Natural killer cell (primary cell): ENCODE data around the gene KSR2. TPM values are rescaled to one million over a fixed set of nuclear protein-coding genes. Genes with fewer than 3 reads are reported as not detected.

Source experiments
- ATAC-seq, 3 donors: fragments of 150-1000 bp in 2 of 3; fragments of 200-7000 bp in 1 of 3; cut with Tn5 transposase; 1 replicate in 1 of 3; 2 replicates in 2 of 3; pipeline ENCODE4 v1.10.0; 2021; ENCODE audit warnings: mild to moderate bottlenecking in 2 of 3, moderate library complexity in 2 of 3
- DNase-seq, 2 donors: peaks; one replicate each; pipeline versions ENCODE4 v3.0.0 to v3.0.0-alpha.2; 2013 to 2021; ENCODE audit warnings: mixed read lengths in 1 of 2
- H3K27ac ChIP-seq: one replicate; pipeline ENCODE4 v1.5.1; 2013; ENCODE audit warnings: mild to moderate bottlenecking, low read length
- H3K27me3 ChIP-seq: one replicate; pipeline ENCODE4 v1.6.1; 2013; ENCODE audit warnings: low read length; ENCODE audit not compliant: control insufficient read depth, insufficient read depth
- H3K36me3 ChIP-seq: one replicate; pipeline ENCODE4 v1.6.1; 2013; ENCODE audit warnings: low read length; ENCODE audit not compliant: control insufficient read depth, insufficient read depth
- H3K4me1 ChIP-seq: one replicate; pipeline ENCODE4 v1.6.1; 2013; ENCODE audit warnings: low read length; ENCODE audit not compliant: control insufficient read depth, insufficient read depth
- H3K4me3 ChIP-seq: one replicate; pipeline ENCODE4 v1.5.1; 2013; ENCODE audit warnings: low read length
- H3K9me3 ChIP-seq: one replicate; pipeline ENCODE4 v1.6.1; 2013; ENCODE audit warnings: low read length; ENCODE audit not compliant: control insufficient read depth, insufficient read depth
- H3K27ac Mint-ChIP-seq, 2 donors: one replicate each; pipeline ENCODE4 v1.8.0; 2022; ENCODE audit warnings: mild to moderate bottlenecking in 2 of 2, mixed read lengths in 2 of 2, moderate library complexity in 1 of 2
- H3K27me3 Mint-ChIP-seq, 2 donors: one replicate each; pipeline ENCODE4 v1.8.0; 2022; ENCODE audit warnings: low read depth in 2 of 2, mixed read lengths in 2 of 2
- H3K36me3 Mint-ChIP-seq: one replicate; pipeline ENCODE4 v1.8.0; 2022; ENCODE audit warnings: mixed read lengths
- H3K4me1 Mint-ChIP-seq, 2 donors: one replicate each; pipeline ENCODE4 v1.8.0; 2022; ENCODE audit warnings: mixed read lengths in 2 of 2
- H3K4me3 Mint-ChIP-seq: one replicate; pipeline ENCODE4 v1.8.0; 2022; ENCODE audit warnings: mild to moderate bottlenecking, moderate library complexity, mixed read lengths
- H3K9me3 Mint-ChIP-seq, 2 donors: one replicate each; pipeline ENCODE4 v1.8.0; 2022; ENCODE audit warnings: mixed read lengths in 2 of 2
- CTCF ChIP-seq: fragments of 200-600 bp; IDR thresholded peaks from one replicate; pipeline ENCODE4 v1.8.0; 2022; ENCODE audit warnings: antibody characterized with exemption
- WGBS: methylation state at CpG from one replicate; pipeline ENCODE4 v1.1.7; 2013; ENCODE audit warnings: missing lambda C conversion rate; ENCODE audit not compliant: insufficient coverage; 5-methylcytosine and 5-hydroxymethylcytosine counted together
- intact Hi-C: fragments of 100-400 bp; cut with micrococcal nuclease; formaldehyde crosslinking; loops from one replicate; pipeline ENCODE4 v1.14.2; 2022
- total RNA-seq, 4 donors: library from RNA; stranded (reverse); fragments of 120-200 nt in 1 of 4; gene quantifications; one replicate each; pipeline versions ENCODE4 v1.2.3 to v1.2.4, GENCODE V29; 2013 to 2022

The KSR2 gene
- total RNA-seq, 3 donors from 2014 or later (not counting 1 experiment from before 2014, with no cell fraction given) = not detected

- Histone ChIP-seq H3K4me1 (no peaks in the 10 kb centered on the region), H3K27me3 (peaks cover 9% of the 10 kb centered on the region), H3K36me3 (no peaks in the 10 kb centered on the region), H3K27ac (no peak overlapping the region), H3K9me3 (no peaks in the 10 kb centered on the region), H3K4me3 (no peak overlapping the region)
- TF ChIP-seq CTCF = no peak
- no peak overlapping the region for H3K27ac Mint-ChIP-seq
- DNase-seq (no peak), ATAC-seq (no peak)
- H3K4me1 Mint-ChIP-seq = no peaks in the 10 kb centered on the region
- WGBS = 38% methylated on average over 2 of the region's 4 CpGs
- H3K36me3 Mint-ChIP-seq = peaks cover 11% of the 10 kb centered on the region
- peak overlapping the region; percentile 15 for H3K4me3 Mint-ChIP-seq
- intact Hi-C loops = no loop called here
- peaks cover 49 to 54% of the 10 kb centered on the region in 2 donors for H3K27me3 Mint-ChIP-seq
- H3K9me3 Mint-ChIP-seq = no peaks in the 10 kb centered on the region
Observed at GRCh38 chr12:117967043-117967442, 1.7 kb downstream of the KSR2 start.

DNA sequence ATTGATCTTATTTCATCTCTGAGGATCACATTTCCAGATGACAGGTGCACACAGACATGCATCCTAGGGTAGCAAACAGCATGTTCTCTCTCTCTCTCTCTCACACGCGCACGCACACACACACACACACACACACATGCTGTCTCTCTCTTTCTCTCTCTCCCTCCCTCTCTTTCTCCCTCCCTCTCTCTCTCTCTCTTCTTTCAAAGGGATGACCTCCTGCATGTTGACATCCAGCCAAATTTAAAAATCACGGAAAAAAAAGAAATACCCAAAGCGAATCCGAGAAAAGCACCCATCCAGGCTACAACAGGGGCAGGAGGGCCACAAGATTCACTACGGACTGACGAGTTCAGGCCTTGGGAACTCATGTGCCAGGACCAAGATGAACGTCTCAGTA is 2.3 kb downstream of the KSR2 start:
- WGBS = 57% methylated on average over 9 of the region's 9 CpGs
- Mint-ChIP-seq H3K9me3 (no peaks in the 10 kb centered on the region), H3K4me1 (no peaks in the 10 kb centered on the region), H3K4me3 (no peak overlapping the region), H3K36me3 (peaks cover 6% of the 10 kb centered on the region), H3K27me3 (peaks cover 47 to 51% of the 10 kb centered on the region in 2 donors), H3K27ac (no peak overlapping the region)
- Histone ChIP-seq H3K4me3 (no peak overlapping the region), H3K27ac (no peak overlapping the region), H3K36me3 (no peaks in the 10 kb centered on the region), H3K9me3 (no peaks in the 10 kb centered on the region), H3K27me3 (peaks cover 9% of the 10 kb centered on the region), H3K4me1 (no peaks in the 10 kb centered on the region)
- DNase-seq (no peak), ATAC-seq (no peak)
- no peak for TF ChIP-seq CTCF
- intact Hi-C loops = no loop called here

GRCh38 chr12:117963836-117964235 is 5.0 kb downstream of the KSR2 start:
- ATAC-seq (no peak), DNase-seq (no peak)
- Mint-ChIP-seq H3K4me3 (no peak overlapping the region), H3K4me1 (no peaks in the 10 kb centered on the region), H3K27ac (no peak overlapping the region), H3K27me3 (peaks cover 34 to 47% of the 10 kb centered on the region in 2 donors), H3K36me3 (no peaks in the 10 kb centered on the region), H3K9me3 (no peaks in the 10 kb centered on the region)
- intact Hi-C loops = no loop called here
- no peaks in the 10 kb centered on the region for H3K36me3 ChIP-seq
- 84% methylated on average over 7 of the region's 7 CpGs for WGBS
- no peaks in the 10 kb centered on the region for H3K9me3 ChIP-seq
- no peak overlapping the region for H3K4me3 ChIP-seq
- peaks cover 3% of the 10 kb centered on the region for H3K27me3 ChIP-seq
- H3K27ac ChIP-seq = no peak overlapping the region
- no peaks in the 10 kb centered on the region for H3K4me1 ChIP-seq
- TF ChIP-seq CTCF = no peak

GRCh38 chr12:117936722-117937484 is 31.9 kb downstream of the KSR2 start:
- Mint-ChIP-seq H3K27ac (no peak overlapping the region), H3K4me1 (no peaks in the 10 kb centered on the region), H3K9me3 (no peaks in the 10 kb centered on the region), H3K4me3 (no peak overlapping the region), H3K27me3 (peaks cover 3 to 8% of the 10 kb centered on the region in 2 donors), H3K36me3 (no peaks in the 10 kb centered on the region)
- 51% methylated on average over 4 of the region's 6 CpGs for WGBS
- Histone ChIP-seq H3K4me1 (no peaks in the 10 kb centered on the region), H3K27me3 (no peaks in the 10 kb centered on the region), H3K4me3 (no peak overlapping the region), H3K27ac (no peak overlapping the region), H3K9me3 (no peaks in the 10 kb centered on the region), H3K36me3 (no peaks in the 10 kb centered on the region)
- no peak for DNase-seq
- ATAC-seq = no peak
- intact Hi-C loops = no loop called here
- no peak for TF ChIP-seq CTCF
